NK-92 treated with Interleukin-12 subunit alpha and Interleukin-12 subunit beta, amount 100 ng/mL, for 24 hours (cell line): ENCODE data around the gene TMEM89.

Source experiments
- DNase-seq: peaks from one replicate; lab custom pipeline; 2025; lab: John Stamatoyannopoulos, UW

Gene TMEM89

DNA sequence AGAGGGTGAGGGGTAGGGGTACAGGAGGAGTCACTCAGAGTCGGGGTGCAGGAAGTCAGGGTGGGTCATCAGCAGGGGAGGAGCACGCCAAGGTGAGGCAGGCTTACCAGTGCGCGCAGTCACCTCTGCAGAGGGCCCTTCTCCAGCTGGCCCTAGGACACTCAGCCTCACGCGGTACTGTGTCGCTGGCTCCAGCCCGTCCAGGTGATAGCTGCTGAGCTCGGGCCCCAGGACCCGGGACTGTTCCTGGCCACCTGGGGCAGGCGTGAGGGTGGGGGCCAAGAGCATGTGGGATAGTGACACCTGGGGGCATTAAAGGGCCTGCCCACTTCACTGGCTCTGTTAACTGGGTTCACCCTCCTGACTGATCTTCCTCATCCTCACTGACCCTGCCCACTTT lies 33.9 kb downstream of the TMEM89 start:
- DNase-seq: no peak

DNA sequence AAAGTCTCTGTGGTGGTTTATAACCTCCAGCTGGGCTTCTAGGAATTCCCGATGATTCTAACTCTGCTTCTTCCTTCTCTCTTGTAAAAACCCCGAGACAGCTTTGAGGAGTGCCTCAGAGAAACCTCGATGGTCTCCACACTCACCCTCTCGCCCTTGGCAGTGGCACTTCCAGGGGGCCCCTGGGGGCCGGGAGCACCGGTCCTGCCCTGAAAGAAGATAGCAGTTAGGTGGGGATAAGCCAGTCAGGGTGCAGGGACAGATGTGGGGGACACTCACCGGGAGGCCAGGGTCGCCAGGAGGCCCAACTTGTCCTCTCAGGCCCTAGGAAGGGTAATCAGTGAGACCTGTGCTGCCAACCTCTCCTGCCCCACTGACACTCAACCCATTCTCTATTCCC lies 36.2 kb downstream of the TMEM89 start:
- no peak for DNase-seq

DNA sequence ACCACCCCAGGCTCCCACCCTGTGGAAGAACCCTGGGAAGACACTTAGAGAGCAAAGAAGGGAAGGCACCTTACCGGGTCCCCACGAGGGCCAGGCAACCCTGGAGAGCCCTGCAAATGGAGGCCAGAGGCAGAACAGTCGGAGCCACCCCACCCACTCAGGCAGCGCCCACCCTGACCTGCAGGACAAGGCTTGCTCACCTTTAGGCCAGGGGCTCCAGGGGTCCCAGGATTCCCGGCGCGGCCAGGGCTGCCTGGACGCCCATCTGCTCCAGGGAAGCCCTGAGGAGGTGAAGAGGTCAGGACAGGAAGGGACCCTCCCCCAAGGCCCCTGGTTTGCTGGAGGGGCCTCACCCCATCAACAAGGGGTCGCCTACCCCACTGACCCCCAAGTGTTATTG lies 36.7 kb downstream of the TMEM89 start:
- DNase-seq: no peak

DNA sequence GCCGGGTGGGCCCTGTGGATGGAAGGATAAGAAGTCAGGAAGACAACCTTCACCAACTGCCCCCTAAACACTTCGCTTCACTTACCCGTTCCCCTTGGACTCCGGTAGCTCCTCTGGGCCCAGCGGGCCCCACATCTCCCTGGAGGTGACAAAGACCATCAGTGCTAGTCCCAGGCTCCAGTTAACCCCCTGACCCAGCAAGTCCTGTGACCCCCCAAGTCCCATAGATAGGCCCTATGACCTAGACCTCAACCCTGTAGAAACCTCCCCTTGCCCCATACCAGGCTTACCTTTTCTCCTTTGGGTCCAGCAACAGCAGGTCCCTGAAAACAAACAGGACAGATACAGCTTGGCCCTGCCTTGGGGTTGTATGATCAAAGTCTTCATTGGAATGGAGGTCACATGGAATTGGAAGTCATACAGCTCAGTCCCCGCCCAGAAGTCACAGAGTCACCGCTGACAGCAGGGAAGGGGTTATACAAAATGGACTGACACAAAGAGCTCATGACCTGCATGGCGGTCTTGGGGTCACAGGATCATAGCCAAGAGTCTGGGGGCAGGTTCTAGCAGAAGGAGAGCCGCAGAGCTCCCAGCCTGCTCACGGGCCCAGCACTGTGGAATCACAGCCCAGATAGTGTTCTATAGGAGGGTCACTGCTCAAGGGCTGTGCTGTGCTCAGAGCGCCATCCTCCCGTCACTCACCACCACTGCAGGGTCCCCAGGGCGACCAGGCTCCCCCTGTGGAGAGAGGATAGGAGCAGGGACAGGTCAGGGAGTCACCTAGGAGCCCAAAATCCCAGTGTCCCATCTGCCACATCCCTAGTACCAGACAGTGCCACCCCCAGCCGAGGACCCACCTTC lies 39.7 kb downstream of the TMEM89 start:
- DNase-seq: no peak

DNA sequence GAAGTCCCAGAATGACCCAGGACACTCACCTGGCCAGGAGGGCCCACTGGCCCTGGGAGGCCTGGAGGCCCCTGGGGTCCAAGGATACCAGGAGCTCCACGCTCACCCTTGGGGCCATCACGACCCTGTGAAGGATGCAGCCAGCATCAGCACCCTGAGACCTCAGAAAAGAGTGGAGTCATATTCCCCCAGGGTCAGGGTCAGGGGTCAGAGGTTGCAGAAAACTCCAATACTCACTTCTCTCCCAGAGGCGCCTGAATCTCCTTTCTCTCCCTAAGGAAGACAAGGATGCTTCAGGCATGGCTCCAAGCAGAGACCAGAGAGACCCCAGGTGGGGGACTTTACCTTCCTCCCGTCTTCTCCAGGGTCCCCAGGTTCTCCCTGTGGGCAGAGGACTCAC lies 44.9 kb downstream of the TMEM89 start:
- no peak for DNase-seq

DNA sequence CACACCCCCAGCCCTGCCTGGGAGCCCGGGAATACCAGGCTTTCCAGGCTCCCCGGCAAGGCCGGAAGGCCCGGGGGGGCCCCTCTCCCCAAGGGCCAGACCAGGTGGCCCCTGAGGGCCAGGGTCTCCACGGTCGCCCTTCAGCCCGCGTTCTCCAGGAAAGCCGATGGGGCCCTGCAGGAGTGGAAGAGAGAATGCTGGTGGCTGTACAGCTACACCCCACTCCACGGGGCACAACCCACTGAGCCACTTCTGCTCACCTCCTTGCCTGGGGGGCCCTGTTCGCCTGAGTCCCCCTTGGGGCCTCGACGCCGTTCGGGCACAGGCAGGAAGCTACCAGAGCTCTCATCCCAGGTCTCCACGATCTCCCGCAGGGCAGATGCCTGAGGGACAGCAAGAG lies 46.2 kb downstream of the TMEM89 start:
- no peak for DNase-seq

DNA sequence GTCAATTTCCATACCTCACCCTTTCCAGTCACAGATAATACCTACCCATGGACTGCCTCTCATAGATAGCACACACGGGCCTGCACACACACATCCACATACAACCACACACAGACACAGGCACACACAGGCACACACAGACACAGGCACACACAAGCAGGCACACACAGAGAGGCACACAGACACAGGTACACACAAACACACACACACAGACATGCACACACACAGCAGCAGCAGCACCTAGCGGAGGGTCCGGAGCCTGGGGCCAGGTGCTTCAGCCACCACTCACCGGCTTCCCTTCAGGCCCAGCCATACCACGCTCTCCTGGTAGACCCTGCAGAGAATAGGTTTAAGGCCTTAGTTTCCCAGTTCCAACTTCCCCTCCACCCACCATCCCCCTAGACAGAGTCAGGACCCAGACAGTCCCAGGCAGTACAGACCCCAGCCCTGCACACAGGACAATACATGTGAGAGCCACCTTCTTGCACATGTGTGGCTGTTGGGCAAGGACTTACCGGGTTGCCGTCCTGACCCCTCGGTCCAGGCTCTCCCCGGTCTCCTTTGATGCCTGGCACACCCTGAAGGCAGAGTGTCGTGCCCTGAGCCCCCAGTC lies 47.5 kb downstream of the TMEM89 start:
- no peak for DNase-seq

DNA sequence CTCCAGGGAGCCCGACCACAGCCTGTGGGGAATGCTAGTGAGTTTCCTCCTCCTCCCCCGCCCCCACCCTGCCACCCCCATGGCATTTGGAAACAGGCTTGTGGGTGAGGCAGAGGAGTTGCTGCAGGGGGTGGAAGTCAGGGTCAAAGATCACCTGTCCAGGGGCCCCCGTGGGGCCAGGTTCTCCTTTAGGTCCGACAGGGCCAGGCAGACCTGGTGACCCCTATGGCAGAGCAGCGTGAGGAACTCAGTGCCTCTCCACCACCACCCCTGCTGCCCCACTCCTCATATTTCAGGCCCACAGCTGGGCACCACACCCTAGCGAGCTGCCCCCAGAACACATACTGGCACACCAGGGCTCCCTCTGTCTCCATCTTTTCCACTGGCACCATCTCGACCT lies 49.1 kb downstream of the TMEM89 start:
- no peak for DNase-seq

DNA sequence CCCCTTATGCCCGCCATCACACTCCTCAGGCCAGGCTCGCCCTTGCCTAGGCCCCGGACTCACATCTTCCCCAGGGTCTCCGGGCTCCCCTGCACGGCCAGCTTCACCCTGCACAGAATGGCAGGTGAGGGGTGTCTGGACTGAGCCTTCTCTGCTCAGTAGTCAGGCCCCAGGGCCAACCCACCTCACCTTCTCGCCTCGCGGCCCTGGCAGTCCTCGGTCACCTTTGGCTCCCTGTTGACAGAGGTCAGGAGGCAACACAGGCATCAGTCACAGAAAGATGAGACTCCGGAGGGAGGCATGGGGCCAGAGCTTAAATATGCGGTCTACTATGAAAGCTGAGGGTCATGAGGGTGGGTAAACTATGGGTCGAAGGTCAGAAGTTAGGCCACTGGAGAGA lies 49.6 kb downstream of the TMEM89 start:
- DNase-seq: no peak
